ENCODE measurements around the gene ERN1. TPM values are rescaled to one million over a fixed set of nuclear protein-coding genes. Genes with fewer than 3 reads are reported as not detected.

Gene ERN1
- polyA plus RNA-seq, 1 donor (not counting 4 experiments of a cell fraction or from before 2014, with no cell fraction given): 7.1 TPM

- H3K27ac ChIP-seq (ENCODE audit: control insufficient read depth, insufficient read depth, low read length): no peak overlapping the region
- H3K9me1 ChIP-seq (ENCODE audit: control insufficient read depth, extremely low read depth, insufficient read depth, low read length): no peaks in the 10 kb centered on the region
- no peaks in the 10 kb centered on the region for H3K79me2 ChIP-seq (ENCODE audit: control insufficient read depth, insufficient read depth, low read length)
- dilution Hi-C loops (cut with MboI; ENCODE audit: extremely low pct_ligation_motif_present, low sequenced_read_pairs): no loop called here
- H3K9me3 ChIP-seq (ENCODE audit: control insufficient read depth, low read depth, low read length): no peaks in the 10 kb centered on the region
- TF ChIP-seq, protein P1, sequence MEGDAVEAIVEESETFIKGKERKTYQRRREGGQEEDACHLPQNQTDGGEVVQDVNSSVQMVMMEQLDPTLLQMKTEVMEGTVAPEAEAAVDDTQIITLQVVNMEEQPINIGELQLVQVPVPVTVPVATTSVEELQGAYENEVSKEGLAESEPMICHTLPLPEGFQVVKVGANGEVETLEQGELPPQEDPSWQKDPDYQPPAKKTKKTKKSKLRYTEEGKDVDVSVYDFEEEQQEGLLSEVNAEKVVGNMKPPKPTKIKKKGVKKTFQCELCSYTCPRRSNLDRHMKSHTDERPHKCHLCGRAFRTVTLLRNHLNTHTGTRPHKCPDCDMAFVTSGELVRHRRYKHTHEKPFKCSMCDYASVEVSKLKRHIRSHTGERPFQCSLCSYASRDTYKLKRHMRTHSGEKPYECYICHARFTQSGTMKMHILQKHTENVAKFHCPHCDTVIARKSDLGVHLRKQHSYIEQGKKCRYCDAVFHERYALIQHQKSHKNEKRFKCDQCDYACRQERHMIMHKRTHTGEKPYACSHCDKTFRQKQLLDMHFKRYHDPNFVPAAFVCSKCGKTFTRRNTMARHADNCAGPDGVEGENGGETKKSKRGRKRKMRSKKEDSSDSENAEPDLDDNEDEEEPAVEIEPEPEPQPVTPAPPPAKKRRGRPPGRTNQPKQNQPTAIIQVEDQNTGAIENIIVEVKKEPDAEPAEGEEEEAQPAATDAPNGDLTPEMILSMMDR (optimal IDR thresholded peaks at IDR 0.05 in 1 of 3, IDR thresholded peaks at IDR 0.05 in 1 of 3, conservative IDR thresholded peaks at IDR 0.05 in 1 of 3; ENCODE audit: extremely low read depth in 1 of 3, insufficient read depth in 2 of 3, low read length in 3 of 3): no peak
- no peak for TF ChIP-seq EZH2 (IDR thresholded peaks at IDR 0.05; ENCODE audit: low read length)
- H3K4me1 ChIP-seq (ENCODE audit: control insufficient read depth, extremely low read depth, insufficient read depth, low read length): peaks cover 4% of the 10 kb centered on the region
- no peak overlapping the region for H3K9ac ChIP-seq (ENCODE audit: control insufficient read depth, extremely low read depth, insufficient read depth, low read length)
- H4K20me1 ChIP-seq (ENCODE audit: control insufficient read depth, extremely low read depth, insufficient read depth, low read length): no peaks in the 10 kb centered on the region
- H3K4me3 ChIP-seq (ENCODE audit: control insufficient read depth in 2 of 3, extremely low read depth in 1 of 3, insufficient read depth in 2 of 3, low read depth in 1 of 3, low read length in 3 of 3): no peak overlapping the region
- peaks cover 20% of the 10 kb centered on the region for H3K27me3 ChIP-seq (ENCODE audit: control insufficient read depth, extremely low read depth, insufficient read depth, low read length)
- H3K36me3 ChIP-seq (ENCODE audit: control insufficient read depth in 2 of 2, extremely low read depth in 1 of 2, insufficient read depth in 2 of 2, low read length in 2 of 2): no peaks in the 10 kb centered on the region
- H3K4me2 ChIP-seq (ENCODE audit: control insufficient read depth, extremely low read depth, insufficient read depth, low read depth, low read length): no peak overlapping the region
- no peak overlapping the region for H2AFZ ChIP-seq (ENCODE audit: control insufficient read depth, low read length)
- no peak for FAIRE-seq
- no peak for DNase-seq (ENCODE audit: low read depth, low spot score)
These were observed 140.2 kb downstream of the ERN1 start for GRCh38 chr17:63989622-63990345.

Small RNA genes within 50 kb of the gene (small RNA-seq; reads per million reads assigned to genes)
- 71.4 to 1,520 (median 231) reads per million in 3 experiments for gene SNORD104 (ENCODE audit: insufficient read length in 3 of 3, low read depth in 3 of 3, low replicate concordance in 1 of 3)

Other genes with a start within 250 kb of the ERN1 start
- not detected in 3 replicates for gene GH2, start 248.2 kb downstream of the ERN1 start, polyA plus RNA-seq
- not detected in 3 replicates for gene CSH1, start 233.6 kb downstream of the ERN1 start, polyA plus RNA-seq
- not detected in 3 replicates for gene CSHL1, start 218.9 kb downstream of the ERN1 start, polyA plus RNA-seq
- gene GH1, start 211.3 kb downstream of the ERN1 start, polyA plus RNA-seq: not detected in 3 replicates
- gene CD79B, start 197.8 kb downstream of the ERN1 start, polyA plus RNA-seq: 0.07 to 0.24 TPM (median 0.08 TPM) in 3 replicates
- gene SCN4A, start 157.2 kb downstream of the ERN1 start, polyA plus RNA-seq: not detected in 3 replicates
- 0.01 TPM in 1 of 3 replicates, not detected in the others for gene PRR29, start 131.8 kb downstream of the ERN1 start, polyA plus RNA-seq
- 0.09 to 0.21 TPM (median 0.16 TPM) in 3 replicates for gene ICAM2, start 109.5 kb downstream of the ERN1 start, polyA plus RNA-seq
- 44.4 to 49.6 TPM (median 47.9 TPM) in 3 replicates for gene TEX2, start 133.1 kb upstream of the ERN1 start, polyA plus RNA-seq